ENCODE results near the gene SLC22A9. TPM values are rescaled to one million over a fixed set of nuclear protein-coding genes. Genes with fewer than 3 reads are reported as not detected.
"Not testable (repeated sequence)": the region's sequence is repeated elsewhere in the genome, so short reads cannot be mapped to it uniquely, and the experiment has no call there.

SLC22A9 gene
- not detected for total RNA-seq
- long read RNA-seq = 0 reads

- TF ChIP-seq, protein P1, sequence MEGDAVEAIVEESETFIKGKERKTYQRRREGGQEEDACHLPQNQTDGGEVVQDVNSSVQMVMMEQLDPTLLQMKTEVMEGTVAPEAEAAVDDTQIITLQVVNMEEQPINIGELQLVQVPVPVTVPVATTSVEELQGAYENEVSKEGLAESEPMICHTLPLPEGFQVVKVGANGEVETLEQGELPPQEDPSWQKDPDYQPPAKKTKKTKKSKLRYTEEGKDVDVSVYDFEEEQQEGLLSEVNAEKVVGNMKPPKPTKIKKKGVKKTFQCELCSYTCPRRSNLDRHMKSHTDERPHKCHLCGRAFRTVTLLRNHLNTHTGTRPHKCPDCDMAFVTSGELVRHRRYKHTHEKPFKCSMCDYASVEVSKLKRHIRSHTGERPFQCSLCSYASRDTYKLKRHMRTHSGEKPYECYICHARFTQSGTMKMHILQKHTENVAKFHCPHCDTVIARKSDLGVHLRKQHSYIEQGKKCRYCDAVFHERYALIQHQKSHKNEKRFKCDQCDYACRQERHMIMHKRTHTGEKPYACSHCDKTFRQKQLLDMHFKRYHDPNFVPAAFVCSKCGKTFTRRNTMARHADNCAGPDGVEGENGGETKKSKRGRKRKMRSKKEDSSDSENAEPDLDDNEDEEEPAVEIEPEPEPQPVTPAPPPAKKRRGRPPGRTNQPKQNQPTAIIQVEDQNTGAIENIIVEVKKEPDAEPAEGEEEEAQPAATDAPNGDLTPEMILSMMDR (IDR thresholded peaks at IDR 0.05; ENCODE audit: borderline replicate concordance) = no peak
- H3K4me3 ChIP-seq = no peak within 1 kb of the TSS
- H3K9me3 ChIP-seq (replicated peaks) = peaks cover 7% of the 10 kb centered on the region
- H3K36me3 ChIP-seq = no peaks in the 10 kb centered on the region
- intact Hi-C loops (cut with micrococcal nuclease) = no loop called here
- DNase-seq = no peak
- no peaks in the 10 kb centered on the region for H3K4me1 ChIP-seq
- H3K27ac ChIP-seq (replicated peaks) = no peak within 1 kb of the TSS
- peaks cover 31% of the 10 kb centered on the region for H3K27me3 ChIP-seq (ENCODE audit: low read depth)
Measured at GRCh38 chr11:63369165-63369970, at the start of gene SLC22A9. Gene SLC22A9 (plus strand): TSS chr11:63369785. CDS start chr11:63370057, 272 bp downstream.

DNA sequence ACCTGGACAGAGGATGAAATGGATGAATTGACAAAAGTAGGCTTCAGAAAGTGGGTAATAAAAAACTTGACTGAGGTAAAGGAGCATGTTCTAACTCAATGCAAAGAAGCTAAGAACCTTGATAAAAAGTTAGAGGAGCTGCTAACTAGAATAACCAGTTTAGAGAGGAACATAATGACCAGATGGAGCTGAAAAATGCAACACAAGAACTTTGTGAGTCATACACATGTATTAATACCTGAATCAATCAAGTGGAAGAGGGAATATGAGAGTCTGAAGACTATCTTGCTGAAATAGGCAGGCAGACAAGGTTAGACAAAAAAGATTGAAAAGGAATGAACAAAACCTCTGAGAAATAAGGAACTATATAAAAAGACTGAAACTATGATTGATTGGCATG is 47.9 kb upstream of the SLC22A9 start:
- no peaks in the 10 kb centered on the region for H3K36me3 ChIP-seq
- no peak overlapping the region for H3K27ac ChIP-seq (replicated peaks)
- H3K4me3 ChIP-seq = no peak overlapping the region
- DNase-seq = no peak
- no peaks in the 10 kb centered on the region for H3K27me3 ChIP-seq (ENCODE audit: low read depth)
- H3K4me1 ChIP-seq = no peaks in the 10 kb centered on the region
- peaks cover 60% of the 10 kb centered on the region for H3K9me3 ChIP-seq (replicated peaks)
- TF ChIP-seq, protein P1 (IDR thresholded peaks at IDR 0.05; ENCODE audit: borderline replicate concordance) = no peak
- intact Hi-C loops (cut with micrococcal nuclease) = no loop called here

DNA sequence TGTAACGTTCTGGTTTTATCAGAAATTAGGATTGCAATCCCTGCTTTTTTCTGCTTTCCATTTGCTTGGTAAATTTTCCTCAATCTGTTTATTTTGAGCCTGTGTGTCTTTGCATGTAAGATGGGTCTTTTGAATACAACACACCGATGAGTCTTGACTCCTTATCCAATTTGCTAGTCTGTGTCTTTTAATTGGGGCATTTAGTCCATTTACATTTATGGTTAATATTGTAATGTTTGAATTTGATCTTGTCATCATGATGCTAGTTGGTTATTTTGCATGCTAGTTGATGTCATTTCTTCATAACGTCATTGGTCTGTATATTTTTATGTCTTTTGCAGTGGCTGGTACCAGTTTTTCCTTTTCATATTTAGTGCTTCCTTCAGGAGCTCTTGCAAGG is 34.5 kb upstream of the SLC22A9 start:
- intact Hi-C loops (cut with micrococcal nuclease); H3K4me3 ChIP-seq; DNase-seq; H3K27ac ChIP-seq (replicated peaks); H3K27me3 ChIP-seq (ENCODE audit: low read depth); H3K4me1 ChIP-seq; H3K36me3 ChIP-seq: not testable (repeated sequence)
- H3K9me3 ChIP-seq (replicated peaks) = peaks cover 30% of the 10 kb centered on the region

GRCh38 chr11:63337070-63337469 is 32.5 kb upstream of the SLC22A9 start:
- peaks cover 34% of the 10 kb centered on the region for H3K9me3 ChIP-seq (replicated peaks)
- H3K4me3 ChIP-seq = no peak overlapping the region
- H3K27me3 ChIP-seq (ENCODE audit: low read depth) = peaks cover 7% of the 10 kb centered on the region
- intact Hi-C loops (cut with micrococcal nuclease) = no loop called here
- no peaks in the 10 kb centered on the region for H3K36me3 ChIP-seq
- TF ChIP-seq, protein P1 (IDR thresholded peaks at IDR 0.05; ENCODE audit: borderline replicate concordance) = no peak
- no peak overlapping the region for H3K27ac ChIP-seq (replicated peaks)
- DNase-seq = no peak
- no peaks in the 10 kb centered on the region for H3K4me1 ChIP-seq

- no peak for DNase-seq
- Histone ChIP-seq H3K4me1 (no peaks in the 10 kb centered on the region), H3K27me3 (ENCODE audit: low read depth) (no peaks in the 10 kb centered on the region), H3K27ac (replicated peaks) (no peak overlapping the region), H3K4me3 (no peak overlapping the region), H3K9me3 (replicated peaks) (peaks cover 9% of the 10 kb centered on the region), H3K36me3 (no peaks in the 10 kb centered on the region)
- intact Hi-C loops (cut with micrococcal nuclease) = no loop called here
- TF ChIP-seq, protein P1 (IDR thresholded peaks at IDR 0.05; ENCODE audit: borderline replicate concordance) = no peak
Measured at GRCh38 chr11:63343130-63343529, 26.5 kb upstream of the SLC22A9 start.

DNA sequence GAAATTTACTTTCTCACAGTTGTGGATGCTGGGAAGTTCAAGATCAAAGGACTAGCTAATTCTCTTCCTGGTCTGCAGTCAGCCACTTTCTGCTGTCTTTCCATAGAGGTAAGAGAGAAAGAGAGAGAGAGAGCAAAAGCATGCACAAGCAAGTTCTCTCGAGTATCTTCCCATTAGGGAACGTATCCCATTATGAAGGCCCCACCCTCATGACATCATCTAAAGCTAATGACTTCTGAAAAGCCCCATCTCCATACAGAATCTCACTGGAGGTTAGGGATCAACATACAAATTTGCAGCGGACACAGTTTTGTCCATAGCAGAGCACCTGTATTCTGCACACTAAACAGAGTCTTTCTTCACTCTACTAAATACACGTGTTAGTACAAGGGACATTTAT is 17.4 kb upstream of the SLC22A9 start:
- H3K27ac ChIP-seq (replicated peaks) = no peak overlapping the region
- no peaks in the 10 kb centered on the region for H3K4me1 ChIP-seq
- H3K27me3 ChIP-seq (ENCODE audit: low read depth) = peaks cover 12% of the 10 kb centered on the region
- H3K9me3 ChIP-seq (replicated peaks) = peaks cover 29% of the 10 kb centered on the region
- intact Hi-C loops (cut with micrococcal nuclease) = no loop called here
- TF ChIP-seq, protein P1 (IDR thresholded peaks at IDR 0.05; ENCODE audit: borderline replicate concordance) = no peak
- H3K4me3 ChIP-seq = no peak overlapping the region
- DNase-seq = no peak
- no peaks in the 10 kb centered on the region for H3K36me3 ChIP-seq
